Hematopoietic multipotent progenitor cell treated with erythropoietin and hydrocortisone succinate and interleukin-3 and kit ligand, for 8 days (in vitro differentiated cells): ENCODE data around the gene TUBGCP5.
"Not testable (repeated sequence)": the region's sequence is repeated elsewhere in the genome, so short reads cannot be mapped to it uniquely, and the experiment has no call there.

Source experiments
- DNase-seq: peaks from one replicate; pipeline ENCODE4 v3.0.0-alpha.2; 2015

TUBGCP5 gene

GRCh38 chr15:23039917-23040281 is 530 bp upstream of the TUBGCP5 start:
- no peak for DNase-seq

DNA sequence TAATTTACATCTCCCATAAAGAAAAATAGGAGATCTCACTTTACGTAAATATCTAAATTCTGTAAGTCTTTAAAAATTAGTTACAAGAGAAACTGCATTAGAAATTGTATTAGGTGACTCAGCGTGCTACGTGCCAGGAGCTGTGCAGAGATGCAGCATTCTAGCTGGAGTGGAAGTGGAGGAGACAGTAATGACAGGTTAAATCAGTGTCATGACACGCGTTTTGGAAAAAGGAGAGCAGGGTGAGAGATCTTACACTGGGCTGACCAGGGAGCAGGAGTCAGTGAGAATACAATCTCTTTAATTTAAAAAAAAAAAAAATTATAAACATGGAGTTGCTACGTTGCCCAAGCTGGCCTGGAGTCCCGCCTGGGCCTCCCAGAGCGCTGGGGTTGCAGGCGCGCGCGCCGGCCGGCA is 635 bp downstream of the TUBGCP5 start:
- no peak for DNase-seq

GRCh38 chr15:23035964-23036566 is 3.3 kb downstream of the TUBGCP5 start:
- DNase-seq = peak; percentile 76

- DNase-seq = no peak
Observed at GRCh38 chr15:23033979-23034378, 5.4 kb downstream of the TUBGCP5 start.

- DNase-seq = no peak
Observed at GRCh38 chr15:23026218-23026617, 13.2 kb downstream of the TUBGCP5 start.

DNA sequence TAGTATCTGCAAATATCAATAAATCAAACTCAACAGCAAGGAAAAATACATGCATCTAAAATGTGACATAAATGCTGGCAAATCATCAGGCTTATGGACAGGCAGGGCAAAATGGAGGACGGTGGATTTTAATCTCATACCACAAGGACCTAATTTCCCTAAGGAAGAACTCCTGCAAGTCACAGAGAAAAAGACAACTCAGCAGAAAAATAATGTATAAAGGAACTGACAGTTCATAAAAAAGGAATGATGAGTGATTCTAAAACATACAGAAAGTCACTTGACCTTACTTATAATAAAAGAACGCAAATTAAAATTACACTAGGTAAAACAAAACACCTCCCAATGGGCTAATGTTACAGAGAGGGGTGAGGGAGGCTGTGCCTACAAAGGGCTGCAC is 17.2 kb downstream of the TUBGCP5 start:
- DNase-seq = no peak

- no peak for DNase-seq
Observed at GRCh38 chr15:23014394-23015000, 24.9 kb downstream of the TUBGCP5 start.

- DNase-seq = no peak
Observed at GRCh38 chr15:23013681-23014080, 25.7 kb downstream of the TUBGCP5 start.

DNA sequence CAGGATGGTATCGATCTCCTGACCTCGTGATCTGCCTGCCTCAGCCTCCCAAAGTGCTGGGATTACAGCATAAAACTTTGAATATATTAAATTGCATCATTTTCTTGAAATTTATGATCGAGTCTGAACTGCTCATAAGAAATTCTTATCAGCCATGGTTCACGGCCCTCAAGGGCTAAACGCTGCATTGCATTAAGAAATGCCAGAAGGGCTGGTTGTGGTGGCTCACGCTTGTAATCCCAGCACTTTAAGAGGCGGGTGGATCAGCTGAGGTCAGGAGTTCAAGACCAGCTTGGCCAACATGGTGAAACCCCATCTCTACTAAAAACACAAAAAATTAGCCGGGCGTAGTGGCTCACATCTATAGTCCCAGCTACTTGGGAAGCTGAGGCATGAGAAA is 26.8 kb downstream of the TUBGCP5 start:
- not testable (repeated sequence) for DNase-seq

DNA sequence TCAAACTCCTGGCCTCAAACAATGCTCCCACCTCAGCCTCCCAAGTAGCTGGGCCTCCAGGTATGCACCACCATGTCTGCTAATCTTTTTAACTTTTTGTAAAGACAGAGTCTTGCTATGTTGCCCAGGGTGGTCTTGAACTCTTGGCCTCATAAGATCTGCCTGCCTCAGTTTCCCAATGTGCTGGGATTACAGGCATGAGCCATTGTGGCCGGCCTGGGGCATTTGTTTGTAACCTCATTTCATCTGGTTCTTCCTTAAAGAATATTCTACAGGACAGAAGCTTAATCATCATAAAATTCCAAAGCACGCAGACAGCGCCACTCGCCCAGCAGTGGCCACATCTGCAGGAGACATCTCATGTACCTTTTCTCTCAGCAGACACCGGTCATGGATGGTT is 35.6 kb downstream of the TUBGCP5 start:
- DNase-seq = no peak

DNA sequence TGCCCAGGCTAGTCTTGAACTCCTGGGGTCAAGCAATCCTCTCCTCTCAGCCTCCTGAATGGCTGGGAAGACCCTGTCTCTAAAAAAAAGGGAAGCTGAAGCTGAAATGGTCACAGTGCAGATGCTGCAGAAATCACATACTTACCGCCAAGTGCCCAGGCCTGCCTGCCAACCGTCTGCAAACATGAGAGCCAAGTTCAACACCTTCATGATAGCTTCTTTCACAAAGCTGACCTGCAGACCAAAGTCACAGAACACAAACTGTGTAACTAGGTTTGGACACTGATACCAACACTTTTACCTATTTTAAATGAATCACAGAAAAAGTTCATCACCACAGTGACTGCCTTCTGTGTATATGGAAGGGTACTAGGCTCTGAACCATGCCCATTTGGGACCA is 36.4 kb downstream of the TUBGCP5 start:
- no peak for DNase-seq

- no peak for DNase-seq
Observed at GRCh38 chr15:22995795-22996194, 43.6 kb downstream of the TUBGCP5 start.

GRCh38 chr15:22992024-22992326 is 47.4 kb downstream of the TUBGCP5 start:
- no peak for DNase-seq

DNA sequence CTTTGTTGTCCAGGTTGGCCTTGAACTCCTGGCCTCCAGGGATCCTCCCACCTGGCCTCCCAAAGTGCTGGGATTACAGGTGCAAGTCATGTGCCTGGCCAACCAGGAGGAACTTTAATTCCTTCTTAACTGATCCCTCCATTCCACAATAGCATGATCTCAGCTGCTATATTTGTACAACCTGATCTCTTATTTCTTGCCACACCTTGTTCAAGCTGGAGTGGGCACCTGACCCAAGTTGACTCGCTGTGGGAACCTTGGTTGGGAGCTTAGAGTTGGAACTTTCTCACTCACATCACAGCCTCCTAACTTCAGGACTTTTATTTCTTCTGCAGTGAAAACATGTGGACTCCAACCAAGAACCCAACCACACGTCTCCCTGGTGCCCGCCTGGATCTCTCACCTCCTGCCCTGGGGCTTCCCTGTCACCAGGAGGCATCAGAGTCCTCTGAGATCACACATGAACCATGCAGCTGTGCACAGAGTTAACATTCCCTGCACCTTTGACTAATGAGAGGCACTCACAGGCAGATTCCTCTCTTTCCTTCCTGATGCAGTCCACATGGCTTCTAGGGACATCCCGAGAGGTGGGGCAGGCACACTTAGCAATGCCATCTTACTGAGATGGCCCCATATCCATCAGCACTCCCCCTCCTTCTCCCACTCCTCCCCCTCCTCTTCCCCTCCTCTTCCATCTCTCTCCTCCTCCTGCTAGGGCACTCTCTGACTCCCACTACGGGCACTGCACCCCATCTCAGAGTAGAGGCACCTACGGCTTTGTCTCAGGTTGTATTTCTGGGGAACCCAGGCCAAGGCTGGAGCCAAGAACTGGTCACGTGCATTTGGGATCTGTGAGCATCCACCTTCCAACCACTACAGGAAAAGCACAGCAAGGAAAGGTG is 49.5 kb downstream of the TUBGCP5 start:
- no peak for DNase-seq

DNA sequence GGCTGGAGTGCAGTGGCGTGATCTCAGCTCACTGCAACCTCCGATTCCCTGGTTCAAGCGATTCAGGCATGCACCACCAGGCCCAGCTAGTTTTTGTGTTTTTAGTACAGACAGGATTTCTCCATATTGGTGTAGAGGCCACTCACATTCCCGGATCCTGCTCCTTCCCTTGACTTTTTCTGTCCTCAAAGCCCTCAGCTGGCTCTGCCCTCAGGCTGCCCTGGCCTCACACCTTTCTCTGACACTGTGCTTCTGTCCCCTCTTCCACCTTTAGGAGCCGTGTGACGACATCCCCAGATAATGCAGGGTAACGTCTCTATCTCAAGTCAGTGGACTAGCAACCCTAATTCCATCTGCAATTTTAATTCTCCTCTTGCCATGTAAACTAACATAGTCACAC is 50.6 kb downstream of the TUBGCP5 start:
- DNase-seq = no peak

DNA sequence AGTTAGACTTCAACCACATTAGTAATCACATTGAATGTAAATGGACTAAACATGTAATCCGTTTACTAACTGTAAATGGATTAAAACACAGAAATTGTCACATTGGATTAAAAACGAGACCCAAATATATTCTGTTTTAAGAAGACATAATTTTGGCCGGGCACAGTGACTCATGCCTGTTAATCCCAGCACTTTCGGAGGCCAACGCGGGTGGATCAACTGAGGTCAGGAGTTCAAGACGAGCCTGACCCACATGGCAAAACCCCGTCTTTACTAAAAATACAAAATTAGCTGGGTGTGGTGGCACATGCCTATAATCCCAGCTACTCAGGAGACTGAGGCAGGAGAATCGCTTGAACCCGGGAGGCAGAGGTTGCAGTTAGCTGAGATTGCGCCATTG is 57.4 kb downstream of the TUBGCP5 start:
- not testable (repeated sequence) for DNase-seq

DNA sequence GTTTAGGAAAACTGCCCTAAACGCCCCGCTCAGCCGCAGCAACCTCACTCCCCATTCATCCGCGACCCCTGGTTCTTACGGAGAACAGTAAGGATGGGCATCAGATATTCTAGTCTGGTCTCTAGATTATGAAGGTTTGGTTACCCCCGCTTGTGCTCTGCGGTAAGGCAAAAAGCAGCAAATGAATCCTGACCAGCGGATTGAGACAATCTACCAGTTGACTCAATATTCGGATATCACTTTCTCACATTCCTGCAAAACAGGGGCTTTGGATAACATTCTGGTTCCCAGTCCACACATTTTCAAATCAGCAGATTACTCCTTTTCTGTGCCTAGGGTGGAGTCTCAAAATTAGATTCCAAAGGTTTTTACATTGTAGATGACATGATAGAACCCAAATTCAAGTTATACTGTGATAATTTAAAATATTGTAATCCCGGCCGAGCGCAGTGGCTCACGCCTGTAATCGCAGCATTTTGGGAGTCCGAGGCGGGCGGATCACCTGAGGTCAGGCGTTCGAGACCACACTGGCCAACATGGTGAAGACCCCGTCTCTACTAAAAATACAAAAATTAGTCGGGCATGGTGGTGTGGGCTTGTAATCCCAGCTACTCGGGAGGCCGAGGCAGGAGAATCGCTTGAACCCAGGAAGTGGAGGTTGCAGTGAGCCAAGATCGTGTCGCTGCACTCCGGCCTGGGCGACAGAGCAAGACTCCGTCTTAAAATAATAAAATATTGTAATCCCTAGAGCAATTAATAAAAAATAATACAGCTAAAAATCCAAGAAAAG is 58.1 kb downstream of the TUBGCP5 start:
- no peak for DNase-seq

DNA sequence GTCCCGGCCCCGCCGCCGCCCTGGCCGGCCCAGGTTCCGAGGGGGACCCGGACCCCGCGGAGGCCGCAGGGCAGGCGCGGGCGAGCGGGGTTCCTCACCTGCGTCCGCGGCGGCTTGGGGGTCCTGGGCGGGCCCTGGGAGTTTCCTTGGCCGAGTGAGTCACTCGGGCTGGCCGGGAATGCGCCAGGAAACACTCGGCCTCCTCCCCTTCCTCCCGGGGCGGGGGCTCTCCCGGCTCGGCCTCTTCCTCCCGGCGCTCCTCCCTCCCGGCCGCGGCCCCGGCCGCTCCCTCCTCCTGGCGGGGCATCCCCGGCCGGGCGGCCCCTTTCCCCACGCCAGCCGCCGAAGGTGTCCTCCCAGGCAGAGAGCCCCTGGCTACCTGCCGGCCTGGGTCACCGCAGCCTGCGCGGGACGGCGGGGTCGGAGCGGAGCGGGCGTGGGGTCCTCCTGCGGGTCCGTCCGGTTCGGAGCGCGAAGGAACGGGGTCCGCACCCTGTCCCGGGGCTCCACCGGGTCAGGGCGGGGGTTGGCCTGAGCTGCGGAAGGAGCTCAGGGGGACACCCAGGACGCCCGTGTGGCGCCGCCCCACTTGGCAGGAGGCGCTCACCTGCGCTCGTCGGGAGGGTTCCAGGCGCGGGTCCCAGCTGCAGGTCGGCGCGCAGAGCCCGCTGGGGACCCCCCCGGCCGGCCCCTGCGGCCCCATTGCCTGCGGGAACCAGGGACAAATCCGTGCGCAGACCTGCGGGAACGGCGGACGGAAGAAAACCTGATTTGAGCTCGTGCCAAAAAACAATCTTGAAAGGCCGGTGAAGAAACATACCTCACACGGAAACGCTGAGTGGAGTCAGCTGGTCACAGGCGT is 58.9 kb downstream of the TUBGCP5 start, which contains the start of gene CYFIP1:
Gene CYFIP1 (minus strand): TSS at position 180 of the 862 bp plus-strand sequence. CDS start 33,083 bp downstream, outside the sequence.
- peak; percentile 14 for DNase-seq

DNA sequence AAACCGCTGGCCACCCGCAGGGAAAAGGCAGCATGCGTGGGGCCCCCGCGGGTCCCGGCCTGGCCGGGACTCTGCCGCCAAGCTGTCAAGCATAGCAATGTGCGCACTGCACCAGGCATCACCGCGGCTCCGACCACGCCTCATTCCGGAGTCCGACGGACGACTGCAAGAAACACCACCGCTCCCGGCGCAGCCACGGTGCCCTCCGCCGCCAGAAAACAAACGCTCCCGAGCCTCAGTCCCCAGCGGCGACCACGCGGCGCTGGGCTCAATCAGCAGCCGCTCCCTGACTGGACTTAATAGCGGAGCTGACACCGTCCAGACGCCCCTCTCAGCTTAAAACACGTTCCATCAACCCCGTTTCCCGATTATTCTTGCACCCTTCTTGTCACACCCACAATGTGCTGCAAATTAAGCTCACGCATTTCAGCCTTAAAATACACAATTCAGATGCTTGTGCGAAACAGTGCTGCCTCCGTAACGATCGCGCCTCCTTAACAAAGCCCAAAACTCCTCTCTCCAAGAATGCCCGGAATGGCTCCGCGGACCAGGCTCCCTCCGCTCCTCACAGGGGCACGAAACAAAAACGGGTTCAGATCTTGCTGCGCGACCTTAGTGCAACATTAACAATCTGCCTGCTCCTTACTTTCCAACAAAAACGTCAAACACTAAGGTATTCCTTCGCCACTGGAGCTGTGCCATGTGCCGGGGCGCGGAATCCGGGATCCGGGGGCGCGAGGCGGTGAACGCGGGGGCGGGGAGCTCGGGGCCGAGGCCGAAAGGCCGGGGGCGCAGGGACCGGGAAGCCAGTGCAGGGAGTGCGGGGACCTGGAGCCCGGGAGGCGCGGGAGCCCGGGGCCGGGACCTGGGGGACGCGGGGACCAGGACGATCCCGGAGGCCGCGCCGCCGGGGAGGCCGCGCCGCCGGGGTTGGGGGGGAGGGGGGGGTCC is 59.9 kb downstream of the TUBGCP5 start:
- peak; percentile 35 for DNase-seq

GRCh38 chr15:22978691-22979237 is 60.6 kb downstream of the TUBGCP5 start:
- no peak for DNase-seq

DNA sequence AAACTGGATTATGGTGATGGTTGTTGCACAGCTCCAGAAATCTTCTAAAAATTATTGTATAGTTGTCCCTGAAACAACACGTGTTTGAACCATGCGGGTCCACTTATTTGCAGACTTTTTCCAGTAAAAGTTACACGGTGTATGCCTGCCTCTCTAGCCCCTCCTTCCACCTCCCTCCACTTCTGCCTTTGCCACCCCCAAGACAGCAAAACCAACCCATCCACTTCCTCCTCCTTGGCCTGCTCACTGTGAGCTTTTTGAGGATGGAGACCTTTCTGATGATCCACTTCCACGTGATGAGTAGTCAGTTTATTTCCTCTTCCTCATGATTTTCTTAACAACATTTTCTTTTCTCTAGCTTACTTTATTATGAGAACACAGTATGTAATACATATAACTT is 64.6 kb downstream of the TUBGCP5 start:
- DNase-seq = no peak
